Hepatocyte (in vitro differentiated cells): ENCODE measurements around the gene PMPCB.
"Not testable (repeated sequence)": the region's sequence is repeated elsewhere in the genome, so short reads cannot be mapped to it uniquely, and the experiment has no call there.

Source experiments
- EZH2 ChIP-seq: fragments of 200-600 bp; sonication (generic); IDR thresholded peaks from 2 replicates; pipeline ENCODE4 v1.6.1; 2016; ENCODE audit warnings: antibody characterized with exemption, mild to moderate bottlenecking, borderline replicate concordance
- TF ChIP-seq, protein P1 (sequence below): fragments of 200-600 bp; sonication (generic); IDR thresholded peaks from 2 replicates; pipeline ENCODE4 v1.5.1; 2016; ENCODE audit warnings: antibody characterized with exemption, mild to moderate bottlenecking; ENCODE audit not compliant: poor library complexity

DNA sequence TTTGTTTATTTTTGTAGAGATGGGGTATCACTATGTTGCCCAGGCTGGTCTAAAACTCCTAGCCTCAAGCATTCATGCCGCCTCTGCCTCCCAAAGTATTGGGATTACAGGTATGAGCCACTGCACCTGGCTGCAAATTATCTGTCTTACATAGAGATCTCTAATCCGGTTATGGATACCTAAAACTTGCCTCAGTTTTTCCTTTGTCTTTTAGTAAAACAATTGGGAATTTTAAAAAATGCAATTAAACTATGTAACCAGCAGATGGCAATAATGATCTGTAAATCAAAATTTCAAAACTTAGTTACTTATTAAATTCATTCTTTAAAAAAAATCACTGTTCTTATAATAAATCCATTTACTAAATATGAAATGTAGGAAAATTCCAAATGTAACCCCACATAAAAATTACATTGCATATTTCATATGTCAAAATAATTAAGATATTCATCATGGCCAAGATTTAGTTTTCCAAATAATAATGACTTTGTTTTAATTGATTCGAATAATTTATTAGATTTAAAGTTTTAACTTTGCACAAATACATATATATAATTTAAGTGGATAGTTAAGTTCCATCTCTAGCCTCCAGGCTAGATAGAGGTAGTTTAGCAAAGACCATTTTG, 14.3 kb upstream of the PMPCB start:
- TF ChIP-seq, protein P1, sequence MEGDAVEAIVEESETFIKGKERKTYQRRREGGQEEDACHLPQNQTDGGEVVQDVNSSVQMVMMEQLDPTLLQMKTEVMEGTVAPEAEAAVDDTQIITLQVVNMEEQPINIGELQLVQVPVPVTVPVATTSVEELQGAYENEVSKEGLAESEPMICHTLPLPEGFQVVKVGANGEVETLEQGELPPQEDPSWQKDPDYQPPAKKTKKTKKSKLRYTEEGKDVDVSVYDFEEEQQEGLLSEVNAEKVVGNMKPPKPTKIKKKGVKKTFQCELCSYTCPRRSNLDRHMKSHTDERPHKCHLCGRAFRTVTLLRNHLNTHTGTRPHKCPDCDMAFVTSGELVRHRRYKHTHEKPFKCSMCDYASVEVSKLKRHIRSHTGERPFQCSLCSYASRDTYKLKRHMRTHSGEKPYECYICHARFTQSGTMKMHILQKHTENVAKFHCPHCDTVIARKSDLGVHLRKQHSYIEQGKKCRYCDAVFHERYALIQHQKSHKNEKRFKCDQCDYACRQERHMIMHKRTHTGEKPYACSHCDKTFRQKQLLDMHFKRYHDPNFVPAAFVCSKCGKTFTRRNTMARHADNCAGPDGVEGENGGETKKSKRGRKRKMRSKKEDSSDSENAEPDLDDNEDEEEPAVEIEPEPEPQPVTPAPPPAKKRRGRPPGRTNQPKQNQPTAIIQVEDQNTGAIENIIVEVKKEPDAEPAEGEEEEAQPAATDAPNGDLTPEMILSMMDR, result peak; percentile 13
- not testable (repeated sequence) for TF ChIP-seq EZH2
